Type B pancreatic cell (in vitro differentiated cells): ENCODE results near the gene PPARA. TPM values are rescaled to one million over a fixed set of nuclear protein-coding genes. Genes with fewer than 3 reads are reported as not detected.

Experiments used
- DNase-seq: peaks from one replicate; pipeline ENCODE4 v3.0.0; 2021; ENCODE audit warnings: mixed read lengths; ENCODE audit not compliant: unreplicated experiment; ENCODE audit errors: extremely low spot score
- H3K27ac Mint-ChIP-seq: 2 replicates; pipeline ENCODE4 v1.8.0; 2021; ENCODE audit warnings: mild to moderate bottlenecking, mixed read lengths
- H3K27me3 Mint-ChIP-seq: 2 replicates; pipeline ENCODE4 v1.8.0; 2021; ENCODE audit warnings: mixed read lengths
- H3K36me3 Mint-ChIP-seq: 2 replicates; pipeline ENCODE4 v1.8.0; 2021; ENCODE audit warnings: mixed read lengths
- H3K4me1 Mint-ChIP-seq: one replicate; pipeline ENCODE4 v1.8.0; 2021; ENCODE audit warnings: mixed read lengths; ENCODE audit not compliant: unreplicated experiment
- H3K4me3 Mint-ChIP-seq: 2 replicates; pipeline ENCODE4 v1.8.0; 2021; ENCODE audit warnings: mild to moderate bottlenecking, mixed read lengths
- H3K9me3 Mint-ChIP-seq: 2 replicates; pipeline ENCODE4 v1.8.0; 2021; ENCODE audit warnings: mixed read lengths
- total RNA-seq: library from RNA; stranded (reverse); gene quantifications from 2 replicates; pipeline ENCODE4 v1.2.1, GENCODE V29; 2021; ENCODE audit warnings: low replicate concordance
- TF ChIP-seq, protein P1 (sequence below): fragments of 200-600 bp; sonication (generic); conservative IDR thresholded peaks from 2 replicates; pipeline ENCODE4 v1.5.0; 2021; ENCODE audit warnings: antibody characterized with exemption, mild to moderate bottlenecking

Gene PPARA
- total RNA-seq, 1 donor from 2014 or later = 22.7 TPM

DNA sequence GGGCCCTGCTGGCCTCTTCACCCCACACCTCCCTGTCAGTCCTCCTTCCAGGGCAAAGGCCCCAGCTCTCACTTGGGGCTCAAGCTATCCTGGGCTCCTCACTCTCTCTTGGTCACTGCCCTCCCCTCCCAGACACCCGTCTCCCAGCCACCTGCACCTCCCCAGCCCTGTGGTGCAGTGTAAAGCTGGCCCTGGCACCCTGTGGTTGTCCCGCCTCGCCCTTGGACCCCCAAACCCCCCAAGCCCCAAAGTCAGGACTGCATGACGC is 16.8 kb upstream of the PPARA start:
- no peaks in the 10 kb centered on the region for H3K36me3 Mint-ChIP-seq

DNA sequence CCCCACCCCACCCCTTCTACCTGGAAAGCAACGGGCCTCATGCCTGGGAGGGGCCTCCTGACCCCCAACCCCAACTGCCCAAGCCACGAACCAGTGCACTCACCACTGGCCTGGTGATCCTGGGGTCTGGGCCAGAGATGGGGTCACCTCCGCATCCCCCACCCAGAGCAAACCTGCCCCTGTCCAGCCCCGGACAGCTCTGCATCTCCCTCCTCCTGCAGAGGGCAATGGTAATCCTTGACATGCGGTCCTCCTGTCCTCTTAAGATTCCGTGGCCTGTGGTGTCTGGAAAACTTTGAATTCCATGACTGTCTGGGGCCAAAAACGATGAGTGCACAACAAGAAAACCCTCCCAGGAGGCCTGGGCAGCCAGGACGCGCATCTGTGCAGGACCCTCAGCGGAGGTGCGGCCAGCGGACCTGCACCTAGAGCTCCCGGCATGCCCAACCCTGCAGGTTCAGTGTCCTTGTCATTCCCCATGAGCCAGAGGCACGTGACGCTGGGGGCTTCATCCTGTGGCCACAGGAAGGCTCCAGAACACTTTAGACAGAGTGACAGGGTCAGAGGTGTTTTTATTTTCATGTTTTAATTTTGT is 16.1 kb upstream of the PPARA start:
- no peaks in the 10 kb centered on the region for H3K27me3 Mint-ChIP-seq

More for the DNA sequence above, 16.8 kb upstream of the PPARA start:
- Mint-ChIP-seq H3K27ac (no peak overlapping the region), H3K9me3 (no peaks in the 10 kb centered on the region), H3K4me3 (no peak overlapping the region), H3K4me1 (peaks cover 3% of the 10 kb centered on the region), H3K27me3 (no peaks in the 10 kb centered on the region)
- TF ChIP-seq, protein P1, sequence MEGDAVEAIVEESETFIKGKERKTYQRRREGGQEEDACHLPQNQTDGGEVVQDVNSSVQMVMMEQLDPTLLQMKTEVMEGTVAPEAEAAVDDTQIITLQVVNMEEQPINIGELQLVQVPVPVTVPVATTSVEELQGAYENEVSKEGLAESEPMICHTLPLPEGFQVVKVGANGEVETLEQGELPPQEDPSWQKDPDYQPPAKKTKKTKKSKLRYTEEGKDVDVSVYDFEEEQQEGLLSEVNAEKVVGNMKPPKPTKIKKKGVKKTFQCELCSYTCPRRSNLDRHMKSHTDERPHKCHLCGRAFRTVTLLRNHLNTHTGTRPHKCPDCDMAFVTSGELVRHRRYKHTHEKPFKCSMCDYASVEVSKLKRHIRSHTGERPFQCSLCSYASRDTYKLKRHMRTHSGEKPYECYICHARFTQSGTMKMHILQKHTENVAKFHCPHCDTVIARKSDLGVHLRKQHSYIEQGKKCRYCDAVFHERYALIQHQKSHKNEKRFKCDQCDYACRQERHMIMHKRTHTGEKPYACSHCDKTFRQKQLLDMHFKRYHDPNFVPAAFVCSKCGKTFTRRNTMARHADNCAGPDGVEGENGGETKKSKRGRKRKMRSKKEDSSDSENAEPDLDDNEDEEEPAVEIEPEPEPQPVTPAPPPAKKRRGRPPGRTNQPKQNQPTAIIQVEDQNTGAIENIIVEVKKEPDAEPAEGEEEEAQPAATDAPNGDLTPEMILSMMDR = no peak
- no peak for DNase-seq

DNA sequence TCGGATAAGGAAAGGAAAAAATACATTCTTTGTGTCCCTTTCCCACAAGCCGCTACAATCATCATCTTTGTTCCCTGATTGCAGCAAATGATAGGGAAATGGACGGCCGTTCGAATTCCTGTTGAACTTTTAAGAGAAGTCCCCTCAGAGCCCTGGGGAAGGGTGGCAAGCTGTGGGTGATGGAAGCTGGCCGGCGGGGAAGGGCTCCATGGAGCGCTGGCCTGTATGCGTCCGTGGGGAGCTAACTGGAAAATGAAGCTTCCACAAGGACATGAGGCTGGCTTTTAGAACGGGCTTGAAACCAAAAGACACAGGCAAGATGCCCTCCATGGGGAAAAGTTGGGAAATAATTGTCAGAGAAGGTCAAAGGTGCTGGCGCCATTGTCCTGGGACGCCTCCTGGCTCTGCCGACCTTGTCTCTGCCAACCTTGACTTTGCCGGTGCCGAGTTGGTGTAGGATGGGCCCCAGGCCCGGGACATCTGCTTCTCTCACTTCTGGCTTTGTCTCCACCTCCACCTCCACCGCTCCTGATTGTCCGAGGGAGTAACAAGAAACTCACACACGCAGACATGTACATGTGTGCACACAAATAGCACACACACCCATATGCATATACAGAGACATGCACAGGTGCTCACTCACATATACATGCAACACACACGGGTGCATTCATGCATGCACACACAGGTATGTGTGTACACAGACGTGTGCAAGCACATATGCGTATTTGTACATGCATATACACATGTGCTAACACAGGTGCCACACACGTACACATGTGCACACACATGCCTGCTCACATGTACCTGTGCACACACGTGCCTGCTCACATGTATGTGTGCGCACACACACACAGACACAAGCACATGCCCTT is 14.5 kb upstream of the PPARA start:
- Mint-ChIP-seq H3K4me1 (peaks cover 3% of the 10 kb centered on the region), H3K4me3 (no peak overlapping the region), H3K36me3 (no peaks in the 10 kb centered on the region), H3K27ac (no peak overlapping the region), H3K27me3 (no peaks in the 10 kb centered on the region), H3K9me3 (no peaks in the 10 kb centered on the region)
- TF ChIP-seq, protein P1 = no peak
- no peak for DNase-seq

More for the DNA sequence above, 16.1 kb upstream of the PPARA start:
- DNase-seq = no peak
- no peak overlapping the region for H3K27ac Mint-ChIP-seq
- no peak overlapping the region for H3K4me3 Mint-ChIP-seq
- H3K36me3 Mint-ChIP-seq = no peaks in the 10 kb centered on the region
- TF ChIP-seq, protein P1 = no peak
- H3K9me3 Mint-ChIP-seq = no peaks in the 10 kb centered on the region
- peaks cover 3% of the 10 kb centered on the region for H3K4me1 Mint-ChIP-seq

DNA sequence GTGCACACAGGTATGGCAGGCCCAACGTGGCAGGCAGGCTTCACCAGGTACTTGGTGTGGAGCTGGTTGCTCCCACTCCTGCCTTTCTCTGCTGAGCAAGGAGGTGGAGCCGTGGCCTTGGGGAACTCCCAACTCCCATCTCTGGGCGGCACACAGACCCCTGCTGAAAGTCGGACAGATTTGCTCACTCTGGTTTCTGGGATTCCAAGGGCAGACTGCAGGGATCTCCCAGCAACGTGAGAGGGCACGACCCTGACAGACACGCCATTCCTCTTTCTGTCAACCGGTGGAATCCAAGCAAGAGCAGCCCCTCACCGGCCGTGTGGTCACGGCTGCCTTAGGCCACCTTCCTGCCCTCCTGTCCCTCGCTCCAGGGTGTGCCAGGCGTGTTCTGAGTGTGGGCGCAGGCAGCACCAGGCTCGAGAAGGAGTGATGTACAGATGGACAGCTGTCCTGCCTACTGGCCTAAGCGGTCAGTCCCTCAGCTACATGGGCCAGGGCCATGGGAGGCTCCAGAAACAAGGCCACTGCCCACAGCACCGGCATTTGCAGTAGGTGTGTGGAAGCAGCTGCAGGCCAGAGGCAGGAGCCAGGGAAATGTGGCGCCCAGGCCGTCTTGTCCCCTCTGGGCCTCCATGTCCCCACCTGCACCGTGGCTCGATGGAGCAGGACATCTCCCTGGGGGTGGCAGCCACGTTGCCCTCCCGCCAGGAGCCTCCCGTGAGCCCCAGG is 13.7 kb upstream of the PPARA start:
- DNase-seq = no peak
- Mint-ChIP-seq H3K27me3 (no peaks in the 10 kb centered on the region), H3K36me3 (no peaks in the 10 kb centered on the region), H3K4me1 (peaks cover 3% of the 10 kb centered on the region), H3K4me3 (no peak overlapping the region), H3K9me3 (no peaks in the 10 kb centered on the region), H3K27ac (no peak overlapping the region)
- TF ChIP-seq, protein P1 = no peak

DNA sequence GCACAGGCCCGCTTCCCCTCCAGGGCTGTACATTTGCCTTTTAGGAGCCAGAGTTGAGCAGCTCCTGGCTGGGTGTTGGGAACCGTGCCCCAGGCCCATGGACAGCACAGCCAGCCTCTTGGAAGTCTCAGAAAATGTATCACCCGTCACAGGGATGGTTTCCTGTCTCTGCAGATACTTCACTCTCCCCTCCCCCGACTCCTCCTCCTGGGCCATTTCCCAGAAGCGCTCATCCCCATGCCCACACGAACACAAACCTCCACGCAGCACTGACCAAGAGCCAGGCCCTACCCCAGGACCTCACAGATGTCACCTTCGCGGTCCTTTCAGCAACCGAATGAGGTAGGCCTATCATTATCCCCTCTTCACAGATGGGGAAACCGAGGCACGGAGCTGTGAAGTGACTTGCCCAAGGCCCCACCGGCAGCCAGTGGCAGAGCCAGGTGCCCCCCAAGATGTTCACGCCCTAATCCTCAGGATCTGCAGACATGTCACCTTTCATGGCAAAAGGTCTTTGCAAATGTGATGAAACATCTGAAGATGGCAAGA is 13.0 kb upstream of the PPARA start:
- Mint-ChIP-seq H3K4me3 (no peak overlapping the region), H3K36me3 (no peaks in the 10 kb centered on the region), H3K27me3 (no peaks in the 10 kb centered on the region), H3K9me3 (no peaks in the 10 kb centered on the region), H3K27ac (no peak overlapping the region), H3K4me1 (peaks cover 3% of the 10 kb centered on the region)
- no peak for DNase-seq
- TF ChIP-seq, protein P1 = no peak
